HEK293 (cell line): ENCODE measurements around the gene SLC16A6.
A peak's percentile ranks its signal among the peaks of the same experiment; 100 is the strongest.

Experiments
- CTCF ChIA-PET: fragments of 350-600 bp; formaldehyde crosslinking; extraction: SDS; loops from one replicate; lab custom pipeline; 2021; ENCODE audit warnings: antibody characterized with exemption; lab: Yijun Ruan, JAX
- POLR2A ChIA-PET: fragments of 300-600 bp; formaldehyde crosslinking; extraction: SDS; loops from one replicate; lab custom pipeline; 2020; ENCODE audit warnings: antibody characterized with exemption, inconsistent platforms; lab: Yijun Ruan, JAX
- H3K27ac ChIP-seq: fragments of 200-500 bp; sonication (Bioruptor generic); 2 replicates; pipeline ENCODE4 v1.5.1; 2014; ENCODE audit warnings: low read depth, low read length, control low read depth, inconsistent platforms; ENCODE audit errors: extremely low read depth
- H3K36me3 ChIP-seq, 2 experiments: fragments of 200-500 bp in 1 of 2; sonication (Bioruptor generic) in 1 of 2; 1 replicate in 1 of 2; 2 replicates in 1 of 2; pipeline ENCODE4 v1.5.1; 2014 to 2017; ENCODE audit warnings: inconsistent platforms in 2 of 2, low read length in 2 of 2; ENCODE audit not compliant: control insufficient read depth in 2 of 2, insufficient read depth in 1 of 2
- H3K4me1 ChIP-seq: fragments of 200-500 bp; sonication (Bioruptor generic); 2 replicates; pipeline ENCODE4 v1.5.1; 2014; ENCODE audit warnings: mild to moderate bottlenecking, low read length, inconsistent platforms; ENCODE audit not compliant: control insufficient read depth, insufficient read depth
- H3K4me3 ChIP-seq: 2 replicates; pipeline ENCODE4 v1.5.1; 2011; ENCODE audit warnings: low read depth, mild to moderate bottlenecking, control low read depth, low read length, moderate library complexity
- H3K9me3 ChIP-seq: fragments of 200-500 bp; sonication (Bioruptor generic); 2 replicates; pipeline ENCODE4 v1.5.1; 2014; ENCODE audit warnings: low read depth, low read length, inconsistent platforms; ENCODE audit not compliant: control insufficient read depth, insufficient read depth
- GLIS1 ChIP-seq: fragments of 450-650 bp; formaldehyde crosslinking; IDR thresholded peaks from 2 replicates; pipeline ENCODE4 v1.5.1; 2016; ENCODE audit warnings: missing biosample characterization, missing genetic modification characterization
- HOXD13 ChIP-seq: sonication (generic); formaldehyde crosslinking; IDR thresholded peaks from 2 replicates; pipeline ENCODE4 v1.8.0; 2022; ENCODE audit warnings: missing genetic modification reagents, borderline replicate concordance
- KLF16 ChIP-seq: fragments of 450-650 bp; formaldehyde crosslinking; IDR thresholded peaks from 2 replicates; pipeline ENCODE4 v1.5.1; 2017; ENCODE audit warnings: missing biosample characterization, missing genetic modification characterization
- OSR2 ChIP-seq: fragments of 450-650 bp; formaldehyde crosslinking; IDR thresholded peaks from 2 replicates; pipeline ENCODE4 v1.5.1; 2016; ENCODE audit warnings: missing biosample characterization, missing genetic modification characterization
- PBX3 ChIP-seq: sonication (generic); formaldehyde crosslinking; IDR thresholded peaks from 2 replicates; pipeline ENCODE4 v1.8.1; 2022; ENCODE audit warnings: mild to moderate bottlenecking, moderate library complexity, missing genetic modification reagents
- PRDM1 ChIP-seq: fragments of 450-650 bp; formaldehyde crosslinking; IDR thresholded peaks from 2 replicates; pipeline ENCODE4; 2016; ENCODE audit warnings: missing biosample characterization, missing genetic modification characterization
- PRDM4 ChIP-seq: fragments of 450-650 bp; formaldehyde crosslinking; IDR thresholded peaks from 2 replicates; pipeline ENCODE4 v1.5.1; 2017; ENCODE audit warnings: missing biosample characterization, missing genetic modification characterization
- REPIN1 ChIP-seq: fragments of 450-650 bp; formaldehyde crosslinking; IDR thresholded peaks from 2 replicates; pipeline ENCODE4 v1.5.1; 2017; ENCODE audit warnings: missing biosample characterization, missing genetic modification characterization, low read depth
- ZBTB10 ChIP-seq: fragments of 450-650 bp; formaldehyde crosslinking; IDR thresholded peaks from 2 replicates; pipeline ENCODE4 v1.5.1; 2016; ENCODE audit warnings: missing biosample characterization, missing genetic modification characterization
- ZBTB48 ChIP-seq: fragments of 450-650 bp; formaldehyde crosslinking; IDR thresholded peaks from 2 replicates; pipeline ENCODE4 v1.5.1; 2016; ENCODE audit warnings: missing biosample characterization, missing genetic modification characterization
- ZNF112 ChIP-seq: fragments of 450-650 bp; formaldehyde crosslinking; IDR thresholded peaks from 2 replicates; pipeline ENCODE4 v1.5.0; 2017; ENCODE audit warnings: missing biosample characterization, missing genetic modification characterization
- ZNF114 ChIP-seq: fragments of 450-650 bp; formaldehyde crosslinking; IDR thresholded peaks from 2 replicates; pipeline ENCODE4 v1.5.0; 2017; ENCODE audit warnings: missing biosample characterization, missing genetic modification characterization
- ZNF157 ChIP-seq: fragments of 450-650 bp; formaldehyde crosslinking; IDR thresholded peaks from 2 replicates; pipeline ENCODE4 v1.5.1; 2016; ENCODE audit warnings: missing biosample characterization, missing genetic modification characterization
- ZNF16 ChIP-seq: fragments of 450-650 bp; formaldehyde crosslinking; IDR thresholded peaks from 2 replicates; pipeline ENCODE4 v1.5.1; 2016; ENCODE audit warnings: low read depth, missing biosample characterization, missing genetic modification characterization
- ZNF223 ChIP-seq: fragments of 450-650 bp; formaldehyde crosslinking; IDR thresholded peaks from 2 replicates; pipeline ENCODE4 v1.5.1; 2016; ENCODE audit warnings: missing biosample characterization, missing genetic modification characterization
- ZNF274 ChIP-seq, 2 experiments: fragments of 200-500 bp in 1 of 2; fragments of 450-650 bp in 1 of 2; sonication (Bioruptor generic) in 1 of 2; formaldehyde crosslinking in 1 of 2; IDR thresholded peaks; 2 replicates each; pipeline versions ENCODE4 v1.5.1 to v1.6.1; 2014 to 2016; ENCODE audit warnings: borderline replicate concordance in 1 of 2, inconsistent platforms in 1 of 2, low read length in 1 of 2, missing biosample characterization in 1 of 2, missing genetic modification characterization in 1 of 2
- ZNF335 ChIP-seq: fragments of 450-650 bp; formaldehyde crosslinking; conservative IDR thresholded peaks from 2 replicates; pipeline ENCODE4 v1.5.1; 2016; ENCODE audit warnings: missing biosample characterization, missing genetic modification characterization
- ZNF354C ChIP-seq: fragments of 450-650 bp; formaldehyde crosslinking; IDR thresholded peaks from 2 replicates; pipeline ENCODE4 v1.5.1; 2016; ENCODE audit warnings: missing biosample characterization, missing genetic modification characterization, low read depth, borderline replicate concordance
- ZNF394 ChIP-seq: fragments of 450-650 bp; formaldehyde crosslinking; IDR thresholded peaks from 2 replicates; pipeline ENCODE4 v1.5.1; 2016; ENCODE audit warnings: missing biosample characterization, missing genetic modification characterization, mild to moderate bottlenecking, moderate library complexity, borderline replicate concordance
- ZNF514 ChIP-seq: fragments of 450-650 bp; formaldehyde crosslinking; IDR thresholded peaks from 2 replicates; pipeline ENCODE4 v1.5.1; 2016; ENCODE audit warnings: missing biosample characterization, missing genetic modification characterization
- ZNF596 ChIP-seq: fragments of 450-650 bp; IDR thresholded peaks from 2 replicates; pipeline ENCODE4 v1.5.0; 2018; ENCODE audit warnings: missing biosample characterization, mild to moderate bottlenecking, missing genetic modification characterization, moderate library complexity
- ZNF600 ChIP-seq: fragments of 450-650 bp; formaldehyde crosslinking; IDR thresholded peaks from 2 replicates; pipeline ENCODE4 v1.5.1; 2016; ENCODE audit warnings: missing biosample characterization, missing genetic modification characterization
- ZNF621 ChIP-seq: fragments of 450-650 bp; formaldehyde crosslinking; IDR thresholded peaks from 2 replicates; pipeline ENCODE4 v1.5.1; 2017; ENCODE audit warnings: missing biosample characterization, missing genetic modification characterization
- ZNF624 ChIP-seq: fragments of 450-650 bp; formaldehyde crosslinking; IDR thresholded peaks from 2 replicates; pipeline ENCODE4 v1.5.1; 2017; ENCODE audit warnings: missing biosample characterization, missing genetic modification characterization

Gene SLC16A6

GRCh38 chr17:68320311-68320865 lies 29.5 kb upstream of the SLC16A6 start (continued):
- no peak for TF ChIP-seq PRDM4 (tag by site-specific recombination)
- no peak for TF ChIP-seq ZNF354C (tag by site-specific recombination)
- no peak for TF ChIP-seq KLF16 (tag by site-specific recombination)
- TF ChIP-seq ZNF335 (tag by site-specific recombination), result no peak
- TF ChIP-seq REPIN1 (tag by site-specific recombination), result no peak
- TF ChIP-seq GLIS1, result peak; percentile 43; the same call in 1 of the 2 replicates
- TF ChIP-seq ZNF624 (tag by site-specific recombination), result no peak

GRCh38 chr17:68319410-68320162 lies 28.7 kb upstream of the SLC16A6 start:
- peaks cover 6% of the 10 kb centered on the region; the same call in 1 of the 2 replicates for H3K4me1 ChIP-seq
- no peak overlapping the region for H3K27ac ChIP-seq
- POLR2A ChIA-PET, result interaction anchor here (0.6 kb wide), 1 partner anchor 34 kb away, joined by 3 read pairs; no protein-coding TSS in a partner anchor
- no peak overlapping the region for H3K4me3 ChIP-seq
- CTCF ChIA-PET, result interaction anchor here (0.7 to 1.3 kb wide), 4 partner anchors 17 to 139 kb away, joined by 3 to 5 read pairs (median 4); no protein-coding TSS in a partner anchor
- no peaks in the 10 kb centered on the region for H3K9me3 ChIP-seq
- no peaks in the 10 kb centered on the region for H3K36me3 ChIP-seq
- TF ChIP-seq ZNF16 (tag by site-specific recombination), result no peak
- TF ChIP-seq, all 188 proteins: peak for 0

GRCh38 chr17:68318103-68318991 lies 27.4 kb upstream of the SLC16A6 start:
- Histone ChIP-seq H3K9me3 (no peaks in the 10 kb centered on the region), H3K27ac (no peak overlapping the region), H3K36me3 (no peaks in the 10 kb centered on the region), H3K4me1 (peaks cover 6% of the 10 kb centered on the region; the same call in 1 of the 2 replicates), H3K4me3 (no peak overlapping the region)
- ChIA-PET CTCF (interaction anchor here (0.6 to 1.3 kb wide), 4 partner anchors 54 to 1159 kb away, joined by 3 to 5 read pairs (median 4); no protein-coding TSS in a partner anchor), POLR2A (interaction anchor here (0.7 kb wide), 1 partner anchor 1889 kb away, joined by 3 read pairs; no protein-coding TSS in a partner anchor)
- no peak for TF ChIP-seq ZNF274 (IDR thresholded peaks at IDR 0.05; ENCODE audit: low read length)
- no peak for TF ChIP-seq ZNF274 (tag by site-specific recombination; IDR thresholded peaks at IDR 0.05; ENCODE audit: borderline replicate concordance)
- no peak for TF ChIP-seq PBX3 (CRISPR knock-in tag)
- TF ChIP-seq ZBTB48, result no peak
- peak; percentile 20; the same call in 1 of the 2 replicates for TF ChIP-seq ZNF394 (tag by site-specific recombination)
- 0 out of 2 replicates have a peak, but pooled peaks have one; percentile 14 for TF ChIP-seq PRDM1 (tag by site-specific recombination)
- TF ChIP-seq ZNF596 (tag by site-specific recombination), result no peak
- TF ChIP-seq ZBTB10, result no peak
- 0 out of 2 replicates have a peak, but pooled peaks have one; percentile 17 for TF ChIP-seq OSR2 (tag by site-specific recombination)
- no peak for TF ChIP-seq HOXD13 (CRISPR knock-in tag)
- TF ChIP-seq ZNF114 (tag by site-specific recombination), result no peak
- TF ChIP-seq ZNF600, result peak; percentile 33; the same call in 1 of the 2 replicates
- TF ChIP-seq ZNF514 (tag by site-specific recombination), result no peak
- TF ChIP-seq ZNF157 (tag by site-specific recombination), result no peak
- no peak for TF ChIP-seq ZNF621 (tag by site-specific recombination)
- no peak for TF ChIP-seq ZNF112 (tag by site-specific recombination)
- TF ChIP-seq ZNF223 (tag by site-specific recombination), result no peak
